PC-3 (cell line): ENCODE results near the gene AOPEP. TPM values are rescaled to one million over a fixed set of nuclear protein-coding genes. Genes with fewer than 3 reads are reported as not detected.

Source experiments
- ATAC-seq: fragments of 200-7000 bp; cut with Tn5 transposase; 2 replicates; pipeline ENCODE4 v1.9.1; 2020; ENCODE audit warnings: mild to moderate bottlenecking, moderate library complexity
- BruUV-seq: library from RNA; stranded (reverse); fragments of 400-500 nt; replicated peaks from 2 replicates; lab custom pipeline; 2021; lab: Mats Ljungman, UMichigan
- CTCF ChIA-PET: fragments of 300-600 bp; sonication (Branson Sonifier 250); formaldehyde crosslinking; loops from one replicate; lab custom pipeline; 2022; ENCODE audit warnings: antibody characterized with exemption; lab: Charles Lee
- POLR2A ChIA-PET: fragments of 300-600 bp; sonication (Branson Sonifier 250); formaldehyde crosslinking; loops from one replicate; lab custom pipeline; 2022; ENCODE audit warnings: antibody characterized with exemption; ENCODE audit not compliant: unreplicated experiment; lab: Charles Lee
- DNase-seq: peaks from one replicate; pipeline ENCODE4 v3.0.0-alpha.2; 2015
- H2AFZ ChIP-seq: fragments of 300-600 bp; sonication (generic); 2 replicates; pipeline ENCODE4 v1.6.0; 2016; ENCODE audit warnings: antibody characterized with exemption, low read length
- H3F3A ChIP-seq: fragments of 300-600 bp; sonication (generic); one replicate; pipeline ENCODE4 v1.6.0; 2017; ENCODE audit warnings: antibody characterized with exemption, low read length, control low read depth, mild to moderate bottlenecking; ENCODE audit not compliant: unreplicated experiment
- H3K27ac ChIP-seq: fragments of 300-600 bp; sonication (generic); 2 replicates; pipeline ENCODE4 v1.5.1; 2016; ENCODE audit warnings: mild to moderate bottlenecking, low read length
- H3K27me3 ChIP-seq: fragments of 300-600 bp; sonication (generic); 2 replicates; pipeline ENCODE4 v1.6.1; 2016; ENCODE audit warnings: low read length, mixed read lengths
- H3K36me3 ChIP-seq: fragments of 300-600 bp; sonication (generic); 2 replicates; pipeline ENCODE4 v1.6.1; 2016; ENCODE audit warnings: low read depth, mixed run types, low read length, mixed read lengths
- H3K4me1 ChIP-seq: fragments of 300-600 bp; sonication (generic); 2 replicates; pipeline ENCODE4 v1.5.1; 2016; ENCODE audit warnings: low read length; ENCODE audit not compliant: insufficient read depth
- H3K4me2 ChIP-seq: fragments of 300-600 bp; sonication (generic); 2 replicates; pipeline ENCODE4 v1.6.0; 2016; ENCODE audit warnings: low read length
- H3K4me3 ChIP-seq: fragments of 300-600 bp; sonication (generic); 2 replicates; pipeline ENCODE4 v1.5.1; 2016; ENCODE audit warnings: mild to moderate bottlenecking, low read length, mixed read lengths
- H3K79me2 ChIP-seq: fragments of 300-600 bp; sonication (generic); 2 replicates; pipeline ENCODE4 v1.6.1; 2017; ENCODE audit warnings: low read length, mixed read lengths
- H3K9ac ChIP-seq: fragments of 300-600 bp; sonication (generic); 2 replicates; pipeline ENCODE4 v1.6.0; 2016; ENCODE audit warnings: mild to moderate bottlenecking, low read length
- H3K9me2 ChIP-seq: fragments of 300-600 bp; sonication (generic); replicated peaks from 2 replicates; pipeline ENCODE4 v1.6.1; 2016; ENCODE audit warnings: mixed run types, low read length, mixed read lengths
- H3K9me3 ChIP-seq: fragments of 300-600 bp; sonication (generic); 2 replicates; pipeline ENCODE4 v1.6.1; 2016; ENCODE audit warnings: low read length, mixed read lengths
- H4K20me1 ChIP-seq: fragments of 300-600 bp; sonication (generic); 2 replicates; pipeline ENCODE4 v1.6.1; 2016; ENCODE audit warnings: low read length, mixed read lengths
- CTCF ChIP-seq: fragments of 300-600 bp; sonication (generic); conservative IDR thresholded peaks from 2 replicates; pipeline ENCODE4 v1.5.1; 2017; ENCODE audit warnings: antibody characterized with exemption, low read depth, mild to moderate bottlenecking, low read length
- EZH2 ChIP-seq: fragments of 300-600 bp; sonication (generic); IDR thresholded peaks from one replicate; pipeline ENCODE4 v1.6.1; 2017; ENCODE audit warnings: antibody characterized with exemption, mild to moderate bottlenecking, low read length; ENCODE audit not compliant: unreplicated experiment
- EZH2phosphoT487 ChIP-seq: fragments of 300-600 bp; sonication (generic); IDR thresholded peaks from 2 replicates; pipeline ENCODE4 v1.6.1; 2018; ENCODE audit warnings: mild to moderate bottlenecking, antibody characterized with exemption, low read length, borderline replicate concordance
- intact Hi-C: fragments of 100-400 bp; cut with micrococcal nuclease; formaldehyde crosslinking; loops from 2 replicates; pipeline ENCODE4 v1.9.0; 2023
- total RNA-seq: library from RNA; depleted of rRNA; stranded (reverse); fragments of >200 nt; gene quantifications from 2 replicates; pipeline ENCODE4 v1.2.3, GENCODE V29; 2014

The AOPEP gene
- total RNA-seq, 1 experiment from 2014 or later: 23.1 TPM

- no peak overlapping the region for H2AFZ ChIP-seq
- no peaks in the 10 kb centered on the region for H3K4me1 ChIP-seq
- TF ChIP-seq EZH2: no peak
- no peak for TF ChIP-seq CTCF
- no peak for TF ChIP-seq EZH2phosphoT487
- no peaks in the 10 kb centered on the region for H3F3A ChIP-seq
- ChIA-PET POLR2A (no interaction called here), CTCF (no interaction called here)
- no peaks in the 10 kb centered on the region for H3K79me2 ChIP-seq
- H3K27me3 ChIP-seq: no peaks in the 10 kb centered on the region
- H3K9ac ChIP-seq: no peak overlapping the region
- peaks cover 3% of the 10 kb centered on the region; the same call in 1 of the 2 replicates for H3K36me3 ChIP-seq
- BruUV-seq: no TSS peak
- DNase-seq (no peak), ATAC-seq (no peak)
- H3K9me2 ChIP-seq: no peaks in the 10 kb centered on the region
- intact Hi-C loops: no loop called here
- no peak overlapping the region for H3K4me2 ChIP-seq
- H3K4me3 ChIP-seq: no peak overlapping the region
- no peak overlapping the region for H3K27ac ChIP-seq
- H3K9me3 ChIP-seq: no peaks in the 10 kb centered on the region
- no peaks in the 10 kb centered on the region for H4K20me1 ChIP-seq
Observed at GRCh38 chr9:95078939-95079338, 352.4 kb downstream of the AOPEP start.

- H3K36me3 ChIP-seq: peaks cover 3% of the 10 kb centered on the region; the same call in 1 of the 2 replicates
- BruUV-seq: no TSS peak
- POLR2A ChIA-PET: no interaction called here
Observed at GRCh38 chr9:95079461-95079860, 353.0 kb downstream of the AOPEP start.

More at GRCh38 chr9:95079461-95079860, 353.0 kb downstream of the AOPEP start:
- Histone ChIP-seq H2AFZ (no peak overlapping the region), H3F3A (no peaks in the 10 kb centered on the region), H3K4me1 (no peaks in the 10 kb centered on the region), H3K4me2 (no peak overlapping the region), H3K4me3 (no peak overlapping the region), H3K27me3 (no peaks in the 10 kb centered on the region), H3K9ac (no peak overlapping the region), H3K9me3 (no peaks in the 10 kb centered on the region), H3K79me2 (no peaks in the 10 kb centered on the region), H4K20me1 (no peaks in the 10 kb centered on the region), H3K27ac (no peak overlapping the region), H3K9me2 (no peaks in the 10 kb centered on the region)
- intact Hi-C loops: no loop called here
- DNase-seq (no peak), ATAC-seq (no peak)
- CTCF ChIA-PET: no interaction called here
- TF ChIP-seq CTCF (no peak), EZH2 (no peak), EZH2phosphoT487 (no peak)
